ENCODE results near the gene RAB40B.

The RAB40B gene

DNA sequence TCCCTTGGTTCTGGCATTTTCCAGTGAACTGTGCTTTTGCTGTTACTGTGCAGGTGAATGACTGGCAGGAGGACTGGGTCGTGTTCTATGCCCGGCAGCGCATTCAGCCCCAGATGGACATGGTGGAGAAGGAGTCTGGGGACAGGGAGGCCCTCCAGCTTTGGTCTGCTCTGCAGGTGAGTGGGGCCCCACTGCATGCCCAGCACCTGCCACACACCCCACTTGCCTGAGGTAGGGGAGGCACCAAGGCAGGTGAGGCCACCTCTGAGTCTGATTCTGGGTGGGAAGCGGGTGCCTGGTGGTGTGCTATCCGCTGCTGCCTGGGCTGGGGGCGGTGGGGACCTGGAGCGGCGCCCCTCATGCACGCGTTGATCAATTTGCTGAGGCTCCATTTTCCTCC, 27.9 kb upstream of the RAB40B start:
- WGBS (ENCODE audit: extremely low coverage, insufficient coverage, low lambda C conversion rate), result no CpG with 5 or more reads among the region's 10 CpGs
- Histone ChIP-seq H3K79me1 (ENCODE audit: low read length) (no peaks in the 10 kb centered on the region), H2AK5ac (ENCODE audit: low read length) (no peak overlapping the region), H4K8ac (ENCODE audit: low read depth, low read length) (no peak overlapping the region), H3K4me1 (ENCODE audit: control insufficient read depth, low read depth, low read length) (no peaks in the 10 kb centered on the region), H3K4ac (ENCODE audit: low read depth, low read length) (no peak overlapping the region), H3K9ac (ENCODE audit: low read length) (no peak overlapping the region), H3K36me3 (ENCODE audit: control insufficient read depth, insufficient read depth, low read length) (no peaks in the 10 kb centered on the region), H3K4me2 (ENCODE audit: low read length) (no peak overlapping the region), H4K5ac (ENCODE audit: low read length) (no peak overlapping the region), H3K27me3 (ENCODE audit: insufficient read depth, low read length, poor library complexity) (no peaks in the 10 kb centered on the region), H3K18ac (ENCODE audit: low read length) (no peak overlapping the region), H2BK120ac (ENCODE audit: low read depth, low read length) (no peak overlapping the region), H3K79me2 (ENCODE audit: control insufficient read depth, insufficient read depth, low read length) (no peaks in the 10 kb centered on the region), H2BK5ac (ENCODE audit: low read length) (no peak overlapping the region), H3K23ac (ENCODE audit: low read length) (no peak overlapping the region), H3K56ac (ENCODE audit: low read length) (no peak overlapping the region), H2BK15ac (replicated peaks; ENCODE audit: low read depth) (no peak overlapping the region), H3K27ac (ENCODE audit: low read depth, low read length) (no peak overlapping the region), H3K4me3 (ENCODE audit: low read length) (no peak overlapping the region)
- no peak for DNase-seq

- H3K4me2 ChIP-seq (ENCODE audit: low read length), result no peak overlapping the region
- no peak for DNase-seq
- H2BK120ac ChIP-seq (ENCODE audit: low read depth, low read length), result no peak overlapping the region
- no peaks in the 10 kb centered on the region for H3K79me1 ChIP-seq (ENCODE audit: low read length)
- H2AK5ac ChIP-seq (ENCODE audit: low read length), result no peak overlapping the region
- no CpG with 5 or more reads among the region's 26 CpGs for WGBS (ENCODE audit: extremely low coverage, insufficient coverage, low lambda C conversion rate)
- no peak overlapping the region for H3K18ac ChIP-seq (ENCODE audit: low read length)
- H2BK5ac ChIP-seq (ENCODE audit: low read length), result no peak overlapping the region
- H3K27ac ChIP-seq (ENCODE audit: low read depth, low read length), result no peak overlapping the region
- H4K5ac ChIP-seq (ENCODE audit: low read length), result no peak overlapping the region
- no peak overlapping the region for H2BK15ac ChIP-seq (replicated peaks; ENCODE audit: low read depth)
- H3K36me3 ChIP-seq (ENCODE audit: control insufficient read depth, insufficient read depth, low read length), result no peaks in the 10 kb centered on the region
- H3K23ac ChIP-seq (ENCODE audit: low read length), result no peak overlapping the region
- no peak overlapping the region for H4K8ac ChIP-seq (ENCODE audit: low read depth, low read length)
- H3K79me2 ChIP-seq (ENCODE audit: control insufficient read depth, insufficient read depth, low read length), result no peaks in the 10 kb centered on the region
- H3K4me1 ChIP-seq (ENCODE audit: control insufficient read depth, low read depth, low read length), result no peaks in the 10 kb centered on the region
- no peak overlapping the region for H3K4ac ChIP-seq (ENCODE audit: low read depth, low read length)
- no peak overlapping the region for H3K56ac ChIP-seq (ENCODE audit: low read length)
- no peak overlapping the region for H3K9ac ChIP-seq (ENCODE audit: low read length)
- no peaks in the 10 kb centered on the region for H3K27me3 ChIP-seq (ENCODE audit: insufficient read depth, low read length, poor library complexity)
- H3K4me3 ChIP-seq (ENCODE audit: low read length), result no peak overlapping the region
These were observed 24.8 kb upstream of the RAB40B start for GRCh38 chr17:82723169-82723807.

DNA sequence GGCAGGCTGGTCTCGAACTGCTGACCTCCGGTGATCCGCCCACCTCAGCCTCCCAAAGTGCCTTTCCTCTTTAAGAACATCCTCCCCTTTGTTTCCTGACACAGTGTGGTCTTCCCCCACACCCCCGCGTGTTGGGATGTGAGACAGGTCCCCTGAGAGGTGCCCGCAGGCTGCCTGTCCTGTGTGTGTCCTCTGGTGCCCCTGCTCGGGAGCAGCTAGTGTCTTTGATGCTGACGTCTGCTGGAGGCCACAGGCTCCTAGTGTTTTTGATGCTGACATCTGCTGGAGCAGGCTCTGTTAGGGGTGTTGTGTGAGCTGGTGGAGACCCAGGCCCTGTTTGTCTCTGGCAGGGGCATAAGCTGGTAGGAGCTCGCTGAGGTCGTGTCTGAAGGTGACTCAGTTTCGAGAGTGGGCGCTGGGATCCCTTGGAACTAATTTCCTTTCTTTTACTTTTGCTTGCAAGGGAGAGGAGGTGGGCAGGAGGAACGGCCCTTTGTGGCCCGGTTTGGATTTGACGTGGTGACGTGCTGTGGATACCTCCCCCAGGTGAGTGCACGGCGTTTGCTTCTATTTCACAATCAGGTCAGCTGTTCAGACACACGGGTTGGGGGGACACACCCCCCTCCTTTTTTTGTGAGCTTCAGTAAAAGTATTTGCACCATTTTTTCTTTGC, 24.0 kb upstream of the RAB40B start:
- Histone ChIP-seq H3K79me1 (ENCODE audit: low read length) (peaks cover 4% of the 10 kb centered on the region), H3K9ac (ENCODE audit: low read length) (no peak overlapping the region), H4K8ac (ENCODE audit: low read depth, low read length) (no peak overlapping the region), H3K4ac (ENCODE audit: low read depth, low read length) (no peak overlapping the region), H4K5ac (ENCODE audit: low read length) (no peak overlapping the region), H3K4me1 (ENCODE audit: control insufficient read depth, low read depth, low read length) (no peaks in the 10 kb centered on the region), H3K27me3 (ENCODE audit: insufficient read depth, low read length, poor library complexity) (no peaks in the 10 kb centered on the region), H3K79me2 (ENCODE audit: control insufficient read depth, insufficient read depth, low read length) (no peaks in the 10 kb centered on the region), H3K4me3 (ENCODE audit: low read length) (no peak overlapping the region), H2BK5ac (ENCODE audit: low read length) (no peak overlapping the region), H2BK120ac (ENCODE audit: low read depth, low read length) (no peak overlapping the region), H3K36me3 (ENCODE audit: control insufficient read depth, insufficient read depth, low read length) (no peaks in the 10 kb centered on the region), H2AK5ac (ENCODE audit: low read length) (no peak overlapping the region), H3K27ac (ENCODE audit: low read depth, low read length) (no peak overlapping the region), H3K56ac (ENCODE audit: low read length) (no peak overlapping the region), H3K23ac (ENCODE audit: low read length) (no peak overlapping the region), H3K4me2 (ENCODE audit: low read length) (no peak overlapping the region), H3K18ac (ENCODE audit: low read length) (no peak overlapping the region), H2BK15ac (replicated peaks; ENCODE audit: low read depth) (no peak overlapping the region)
- WGBS (ENCODE audit: extremely low coverage, insufficient coverage, low lambda C conversion rate), result no CpG with 5 or more reads among the region's 19 CpGs
- no peak for DNase-seq

DNA sequence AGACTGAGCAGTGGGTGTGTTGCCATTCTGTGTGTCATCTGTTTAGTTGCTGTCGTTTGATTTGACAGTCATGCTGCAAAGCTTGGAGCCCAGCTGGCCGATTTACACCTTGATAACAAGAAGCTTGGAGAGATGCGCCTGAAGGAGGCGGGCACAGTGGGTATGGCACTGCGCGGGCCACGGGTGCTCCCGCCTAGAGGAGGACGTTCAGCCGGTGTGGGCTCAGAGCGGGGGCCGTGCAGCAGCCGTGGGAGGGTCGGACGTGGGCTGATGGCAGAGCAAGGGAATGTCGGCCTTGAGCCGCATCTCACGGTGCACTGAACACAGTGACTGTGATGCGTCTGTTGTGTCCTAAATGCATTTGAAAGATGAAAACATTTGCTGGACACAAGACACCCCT, 21.7 kb upstream of the RAB40B start:
- Histone ChIP-seq H3K36me3 (ENCODE audit: control insufficient read depth, insufficient read depth, low read length) (no peaks in the 10 kb centered on the region), H4K8ac (ENCODE audit: low read depth, low read length) (no peak overlapping the region), H3K56ac (ENCODE audit: low read length) (no peak overlapping the region), H3K23ac (ENCODE audit: low read length) (no peak overlapping the region), H3K9ac (ENCODE audit: low read length) (no peak overlapping the region), H3K4ac (ENCODE audit: low read depth, low read length) (no peak overlapping the region), H4K5ac (ENCODE audit: low read length) (no peak overlapping the region), H3K27ac (ENCODE audit: low read depth, low read length) (no peak overlapping the region), H3K4me1 (ENCODE audit: control insufficient read depth, low read depth, low read length) (no peaks in the 10 kb centered on the region), H3K27me3 (ENCODE audit: insufficient read depth, low read length, poor library complexity) (no peaks in the 10 kb centered on the region), H3K79me1 (ENCODE audit: low read length) (peaks cover 4% of the 10 kb centered on the region), H3K18ac (ENCODE audit: low read length) (no peak overlapping the region), H2AK5ac (ENCODE audit: low read length) (no peak overlapping the region), H3K4me2 (ENCODE audit: low read length) (no peak overlapping the region), H2BK120ac (ENCODE audit: low read depth, low read length) (no peak overlapping the region), H2BK5ac (ENCODE audit: low read length) (no peak overlapping the region), H2BK15ac (replicated peaks; ENCODE audit: low read depth) (no peak overlapping the region), H3K79me2 (ENCODE audit: control insufficient read depth, insufficient read depth, low read length) (no peaks in the 10 kb centered on the region), H3K4me3 (ENCODE audit: low read length) (no peak overlapping the region)
- no peak for DNase-seq
- WGBS (ENCODE audit: extremely low coverage, insufficient coverage, low lambda C conversion rate), result no CpG with 5 or more reads among the region's 19 CpGs

GRCh38 chr17:82718986-82719685, 20.6 kb upstream of the RAB40B start:
- no peak overlapping the region for H3K23ac ChIP-seq (ENCODE audit: low read length)
- no peaks in the 10 kb centered on the region for H3K79me2 ChIP-seq (ENCODE audit: control insufficient read depth, insufficient read depth, low read length)
- H3K27ac ChIP-seq (ENCODE audit: low read depth, low read length), result no peak overlapping the region
- no peak for DNase-seq
- no peaks in the 10 kb centered on the region for H3K4me1 ChIP-seq (ENCODE audit: control insufficient read depth, low read depth, low read length)
- peaks cover 4% of the 10 kb centered on the region for H3K79me1 ChIP-seq (ENCODE audit: low read length)
- H3K9ac ChIP-seq (ENCODE audit: low read length), result no peak overlapping the region
- no peak overlapping the region for H3K18ac ChIP-seq (ENCODE audit: low read length)
- H4K8ac ChIP-seq (ENCODE audit: low read depth, low read length), result no peak overlapping the region
- no peak overlapping the region for H3K56ac ChIP-seq (ENCODE audit: low read length)
- H2BK120ac ChIP-seq (ENCODE audit: low read depth, low read length), result no peak overlapping the region
- H3K4me2 ChIP-seq (ENCODE audit: low read length), result no peak overlapping the region
- H4K5ac ChIP-seq (ENCODE audit: low read length), result no peak overlapping the region
- no peak overlapping the region for H2AK5ac ChIP-seq (ENCODE audit: low read length)
- no peak overlapping the region for H3K4ac ChIP-seq (ENCODE audit: low read depth, low read length)
- no peak overlapping the region for H2BK15ac ChIP-seq (replicated peaks; ENCODE audit: low read depth)
- H2BK5ac ChIP-seq (ENCODE audit: low read length), result no peak overlapping the region
- H3K27me3 ChIP-seq (ENCODE audit: insufficient read depth, low read length, poor library complexity), result no peaks in the 10 kb centered on the region
- WGBS (ENCODE audit: extremely low coverage, insufficient coverage, low lambda C conversion rate), result no CpG with 5 or more reads among the region's 18 CpGs
- H3K36me3 ChIP-seq (ENCODE audit: control insufficient read depth, insufficient read depth, low read length), result no peaks in the 10 kb centered on the region
- H3K4me3 ChIP-seq (ENCODE audit: low read length), result no peak overlapping the region
